GM19463 (cell line): ENCODE measurements around the gene VNN1.
"Not testable (repeated sequence)": the region's sequence is repeated elsewhere in the genome, so short reads cannot be mapped to it uniquely, and the experiment has no call there.

Experiments
- ATAC-seq: cut with Tn5 transposase; IDR thresholded peaks from one replicate; pipeline ENCODE4 v1.9.1; 2021; ENCODE audit warnings: mild to moderate bottlenecking, moderate library complexity; ENCODE audit not compliant: unreplicated experiment

Gene VNN1

DNA sequence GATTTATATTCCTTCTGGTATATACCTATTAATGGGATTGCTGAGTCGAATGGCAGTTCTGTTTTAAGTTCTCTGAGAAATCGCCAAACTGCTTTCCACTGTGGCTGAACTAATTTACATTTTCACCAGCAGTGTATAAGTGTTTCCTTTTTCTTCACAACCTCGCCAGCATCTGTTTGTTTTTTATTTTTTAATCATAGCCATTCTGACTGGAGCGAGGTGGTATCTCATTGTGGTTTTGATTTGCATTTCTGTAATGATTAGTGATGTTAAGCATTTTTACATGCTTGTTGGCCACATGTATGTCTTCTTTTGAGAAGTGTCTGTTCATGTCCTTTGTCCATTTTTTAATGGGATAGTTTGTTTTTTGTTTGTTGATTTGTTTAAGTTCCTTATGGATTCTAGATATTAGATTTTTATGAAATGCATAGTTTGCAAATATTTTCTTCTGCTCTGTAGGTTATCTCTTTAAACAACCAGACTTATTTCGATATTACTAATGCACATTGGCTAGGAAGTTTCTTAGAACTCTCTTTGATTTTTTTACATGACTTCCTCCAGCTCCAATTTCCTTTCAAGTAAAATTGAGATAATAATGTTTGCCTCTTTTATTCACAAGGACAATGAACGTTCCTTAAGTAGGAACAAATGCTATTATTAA lies 12.2 kb upstream of the VNN1 start:
- peak; percentile 84 for ATAC-seq

DNA sequence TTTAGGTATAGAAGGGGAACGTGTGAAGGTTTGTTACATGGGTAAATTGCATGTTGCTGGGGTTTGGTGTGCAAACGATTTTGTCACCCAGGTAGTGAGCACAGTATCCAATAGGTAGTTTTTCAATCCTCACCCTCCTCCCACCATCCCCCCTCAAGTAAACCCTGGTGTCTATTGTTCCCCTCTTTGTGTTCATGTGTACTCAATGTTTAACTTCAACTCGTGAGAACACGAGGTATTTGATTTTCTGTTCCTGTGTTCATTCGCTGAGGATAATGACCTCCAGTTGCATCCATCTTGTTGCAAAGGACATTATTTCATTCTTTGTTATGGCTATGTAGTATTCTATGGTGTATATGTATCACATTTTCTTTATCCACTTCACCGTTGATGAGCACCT lies 11.6 kb upstream of the VNN1 start:
- ATAC-seq: no peak

DNA sequence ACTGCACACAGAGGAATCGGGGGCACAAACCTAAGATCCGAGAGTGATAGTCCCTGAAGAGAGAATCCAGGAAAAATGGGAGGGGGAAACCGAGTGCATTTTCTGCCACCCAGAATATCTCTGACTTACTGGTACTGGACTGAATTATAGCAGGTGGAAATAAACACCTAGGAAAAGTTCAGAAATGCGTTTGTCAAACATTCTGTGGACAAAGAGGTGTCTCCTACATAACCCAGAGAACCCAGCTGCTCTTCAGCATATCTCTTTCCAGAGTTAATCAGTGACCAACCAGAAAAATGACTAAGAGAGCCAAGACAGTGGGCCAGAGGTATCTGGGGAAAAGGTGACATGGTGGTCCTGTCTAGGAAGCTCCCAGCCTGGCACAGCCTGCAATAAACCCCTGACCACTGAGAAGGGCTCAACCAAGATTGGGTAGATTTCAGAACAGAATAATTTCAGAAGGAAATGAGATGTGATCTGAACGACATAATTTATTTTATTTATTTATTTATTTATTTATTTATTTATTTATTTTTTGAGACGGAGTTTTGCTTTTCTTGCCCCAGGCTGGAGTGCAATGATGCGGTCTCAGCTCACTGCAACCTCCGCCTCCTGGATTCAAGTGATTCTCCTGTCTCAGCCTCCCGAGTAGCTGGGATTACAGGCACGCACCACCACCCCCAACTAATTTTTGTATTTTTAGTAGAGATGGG lies 6.0 kb upstream of the VNN1 start:
- ATAC-seq: no peak

DNA sequence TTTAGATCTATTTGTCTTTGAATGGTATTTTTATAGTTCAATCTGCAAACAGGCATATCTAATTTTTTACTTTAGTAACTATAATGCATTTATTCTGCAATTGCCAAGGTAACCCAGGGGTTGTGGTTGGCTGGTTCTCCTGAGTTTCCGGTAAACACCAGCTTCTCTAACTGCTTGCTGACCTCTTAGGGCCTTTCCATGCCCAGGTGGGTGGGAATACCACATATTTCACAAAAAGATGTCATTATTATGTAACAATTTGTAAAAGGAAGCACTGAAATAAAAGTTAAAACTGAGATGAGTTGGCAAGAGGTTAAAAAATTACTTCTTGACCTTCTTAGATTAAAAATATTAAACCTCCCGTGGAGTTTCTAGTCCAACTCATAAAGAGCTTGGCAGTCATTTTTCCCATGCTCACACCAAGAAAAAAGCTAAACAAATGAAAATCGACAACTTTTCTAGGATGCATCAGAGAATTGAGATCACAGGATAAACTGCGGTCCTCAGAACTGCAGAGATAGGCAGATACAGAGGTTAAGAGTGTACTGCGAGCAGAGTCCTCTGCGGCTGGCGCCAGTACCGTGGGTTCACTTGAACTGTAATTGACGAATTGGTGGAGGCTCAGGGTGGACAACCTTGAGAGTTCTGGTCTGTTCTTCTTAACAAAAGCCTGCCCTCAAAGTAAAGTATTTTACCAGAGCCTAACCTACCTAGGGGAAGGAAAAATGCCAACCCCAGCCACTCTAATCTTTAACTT lies 2.2 kb upstream of the VNN1 start:
- no peak for ATAC-seq

DNA sequence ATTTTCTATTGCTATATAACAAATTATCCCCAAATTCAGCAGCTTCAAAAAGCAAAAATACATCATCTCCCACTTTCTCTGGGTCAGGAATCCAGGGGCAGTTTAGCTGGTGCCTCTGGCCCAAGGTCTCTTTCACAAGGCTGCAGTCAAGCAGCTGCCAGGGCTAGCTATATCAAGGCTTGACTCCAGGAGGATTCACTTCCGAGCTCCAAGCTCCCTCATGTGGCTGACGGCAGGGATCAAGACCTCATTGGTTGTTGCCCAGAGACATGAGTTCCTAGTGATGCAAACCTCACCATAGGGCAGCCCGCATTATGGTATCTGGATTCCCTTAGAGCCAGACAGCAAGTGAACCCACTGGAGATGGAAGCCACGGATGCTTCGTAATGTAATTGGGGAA lies 1.3 kb upstream of the VNN1 start:
- ATAC-seq: no peak

DNA sequence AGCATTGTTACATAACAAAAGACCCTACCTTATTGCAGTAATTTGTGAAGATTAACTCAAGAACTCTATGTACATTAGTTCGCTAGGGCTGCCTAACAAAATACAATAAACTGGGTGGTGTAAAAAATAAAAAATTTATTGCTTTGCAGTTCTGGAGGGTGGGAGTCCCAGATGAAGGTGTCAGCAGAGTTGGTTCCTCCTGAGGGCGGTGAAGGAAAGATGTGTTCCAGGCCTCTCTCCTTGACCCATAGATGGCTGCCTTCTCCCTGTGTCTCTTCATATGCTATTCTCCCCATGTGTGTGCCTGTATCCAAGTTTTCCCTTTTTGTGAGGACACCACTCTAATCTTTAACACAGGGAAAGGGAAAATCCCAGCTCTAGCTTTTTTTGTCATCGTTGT lies 305 bp upstream of the VNN1 start:
- no peak for ATAC-seq

DNA sequence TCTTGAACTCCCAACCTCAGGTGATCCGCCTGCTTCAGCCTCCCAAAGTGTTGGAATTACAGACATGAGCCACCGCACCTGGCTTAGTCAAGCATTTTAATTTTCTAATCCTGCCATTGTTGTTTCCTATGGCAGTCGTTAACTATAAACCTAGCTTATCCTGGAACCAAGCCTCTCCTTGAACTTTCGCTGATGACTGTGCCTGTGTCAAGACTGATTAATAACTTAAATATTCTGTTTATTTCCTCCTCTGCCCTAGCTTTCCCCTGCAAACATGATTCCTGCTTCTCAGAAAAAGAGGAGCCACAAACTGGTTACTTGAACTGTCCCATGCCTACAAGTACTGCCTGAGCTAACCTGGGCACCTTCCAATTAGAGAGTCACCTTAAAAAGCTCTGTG lies 1.5 kb downstream of the VNN1 start:
- no peak for ATAC-seq

DNA sequence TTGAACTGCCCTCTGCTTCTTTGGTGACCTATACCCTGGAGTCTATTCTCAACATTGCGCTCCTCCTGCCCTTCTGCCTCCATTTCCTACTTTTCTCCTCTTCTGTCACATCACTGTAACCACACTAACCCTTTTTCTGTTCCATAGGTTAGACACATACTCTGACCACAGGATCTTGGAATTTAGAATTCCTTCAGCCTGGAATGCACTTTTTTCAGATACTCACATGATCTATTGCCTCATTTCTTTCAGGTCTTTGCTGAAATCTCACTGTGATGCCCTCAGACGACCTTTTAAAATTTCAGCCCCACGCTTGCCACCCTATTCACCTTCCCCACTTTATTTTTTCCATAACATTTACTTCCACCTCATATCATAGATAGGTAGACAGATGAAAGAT lies 5.1 kb downstream of the VNN1 start:
- ATAC-seq: no peak

DNA sequence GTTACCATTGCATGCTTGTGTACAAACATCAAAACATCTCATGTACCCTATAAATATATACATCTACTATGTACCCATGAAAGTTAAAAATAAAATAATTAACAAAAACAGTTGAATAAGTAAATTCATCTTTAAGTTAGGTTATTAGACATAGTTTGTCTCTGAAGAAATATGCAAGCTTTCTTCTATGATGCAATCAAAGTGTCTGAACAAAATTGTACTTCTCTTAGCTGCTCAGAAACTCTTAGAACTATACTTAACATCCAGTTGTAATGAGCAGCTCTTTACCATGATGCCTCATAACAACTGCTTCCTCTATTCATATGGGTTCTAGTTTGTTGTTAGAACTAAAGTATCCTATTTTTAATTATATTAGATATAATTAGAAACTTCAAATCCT lies 5.9 kb downstream of the VNN1 start:
- no peak for ATAC-seq

DNA sequence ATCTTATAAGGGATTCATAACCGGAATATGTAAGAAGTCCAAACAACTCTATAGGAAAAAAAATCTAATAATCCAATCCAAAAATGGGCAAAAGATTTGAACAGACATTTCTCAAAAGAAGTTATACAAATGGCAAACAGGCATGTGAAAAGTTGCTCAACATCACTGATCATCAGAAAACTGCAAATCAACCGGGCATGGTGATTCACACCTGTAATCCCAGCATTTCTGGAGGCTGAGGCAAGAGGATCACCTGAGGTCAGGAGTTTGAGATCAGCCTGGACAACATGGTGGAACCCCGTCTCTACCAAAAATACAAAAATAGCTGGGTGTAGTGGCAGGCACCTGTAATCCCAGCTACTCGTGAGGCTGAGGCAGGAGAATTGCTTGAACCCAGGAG lies 7.1 kb downstream of the VNN1 start:
- not testable (repeated sequence) for ATAC-seq

DNA sequence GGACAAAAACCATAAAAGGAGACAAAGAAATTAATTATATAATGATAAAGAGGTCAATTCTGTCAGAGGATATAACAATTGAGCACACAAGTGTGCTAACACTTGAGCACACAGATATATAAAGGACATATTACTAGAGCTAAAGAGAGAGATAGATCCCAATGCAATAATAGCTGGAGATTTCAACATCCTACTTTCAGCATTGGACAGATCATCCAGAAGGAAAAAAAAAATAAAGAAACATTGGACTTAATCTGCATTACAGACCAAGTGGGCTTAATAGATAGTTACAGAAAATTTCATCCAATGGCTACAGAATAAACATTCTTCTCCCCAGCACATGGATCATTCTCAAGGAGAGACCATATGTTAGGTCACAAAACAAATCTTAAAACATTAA lies 9.9 kb downstream of the VNN1 start:
- no peak for ATAC-seq

DNA sequence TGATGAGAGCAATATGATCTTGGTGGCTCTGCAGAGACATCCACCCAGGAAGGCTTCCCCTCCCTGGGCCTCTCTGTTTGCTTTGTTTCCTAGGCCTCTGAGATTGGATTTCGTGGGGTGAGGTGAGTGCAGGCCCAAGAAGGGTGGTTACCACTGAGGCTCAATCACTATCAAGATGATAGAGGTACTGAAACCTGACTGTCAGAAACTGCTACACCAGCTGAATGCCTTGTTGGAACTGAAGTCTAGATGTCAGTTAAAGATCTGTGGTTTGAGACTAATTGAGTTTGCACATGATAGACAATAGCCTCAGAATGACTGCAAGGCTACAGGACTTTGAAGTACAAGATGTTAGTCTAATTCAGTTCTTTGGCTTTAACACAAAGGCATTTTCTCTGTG lies 15.2 kb downstream of the VNN1 start:
- ATAC-seq: no peak

DNA sequence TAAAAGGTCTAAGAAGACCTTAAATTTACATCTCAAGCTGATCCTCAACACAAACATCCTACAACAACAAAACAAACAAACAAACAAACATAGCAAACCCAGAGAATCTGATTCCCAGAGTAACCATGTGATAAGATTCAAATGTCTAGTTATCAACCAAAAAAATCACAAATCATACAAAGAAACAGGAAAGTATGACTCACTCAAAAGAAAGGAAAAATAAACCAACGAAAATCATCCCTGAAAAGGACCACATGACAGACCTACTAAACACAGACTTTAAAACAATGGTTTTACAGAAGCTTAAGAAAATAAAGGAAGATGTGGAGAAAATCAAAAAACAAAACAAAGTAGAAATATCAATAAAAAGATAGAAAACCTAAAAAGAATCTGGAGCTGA lies 18.1 kb downstream of the VNN1 start:
- no peak for ATAC-seq

DNA sequence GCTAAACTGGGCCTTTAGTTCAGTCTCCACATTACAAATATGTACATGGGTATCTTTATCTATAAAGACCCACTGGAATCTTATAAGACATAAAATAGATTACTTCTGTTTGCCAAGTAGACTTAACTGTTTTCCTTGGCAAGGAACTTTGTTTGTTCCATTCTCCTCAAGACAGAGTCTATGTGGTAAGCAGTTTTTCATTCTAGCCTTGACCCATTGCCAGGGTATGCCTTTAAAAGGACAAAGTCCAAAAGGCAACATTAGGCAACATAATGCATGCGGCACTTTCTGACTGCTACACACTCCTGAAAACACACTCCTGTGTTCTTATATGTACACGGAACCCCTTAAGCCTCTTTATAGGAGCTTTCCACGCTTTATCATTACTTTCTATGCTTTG lies 20.4 kb downstream of the VNN1 start:
- no peak for ATAC-seq

DNA sequence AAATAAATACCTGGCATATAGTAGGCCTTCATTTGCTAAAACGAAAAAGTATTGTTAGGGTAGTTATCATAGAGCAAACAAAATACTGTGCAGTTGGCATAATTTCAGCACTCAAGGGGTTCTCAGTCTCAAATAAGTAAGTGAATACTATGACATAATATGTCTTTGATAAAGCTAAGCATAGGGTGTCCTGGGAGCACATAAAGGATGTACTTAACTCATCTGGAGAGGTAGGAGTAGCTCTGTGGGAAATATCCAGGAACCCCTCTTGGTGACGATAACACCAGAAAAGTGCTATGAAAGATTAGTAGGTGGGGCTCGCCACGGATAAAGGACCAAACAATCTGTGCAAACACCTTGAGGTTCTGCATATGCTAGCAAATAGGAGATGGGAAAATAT lies 23.2 kb downstream of the VNN1 start:
- ATAC-seq: no peak

DNA sequence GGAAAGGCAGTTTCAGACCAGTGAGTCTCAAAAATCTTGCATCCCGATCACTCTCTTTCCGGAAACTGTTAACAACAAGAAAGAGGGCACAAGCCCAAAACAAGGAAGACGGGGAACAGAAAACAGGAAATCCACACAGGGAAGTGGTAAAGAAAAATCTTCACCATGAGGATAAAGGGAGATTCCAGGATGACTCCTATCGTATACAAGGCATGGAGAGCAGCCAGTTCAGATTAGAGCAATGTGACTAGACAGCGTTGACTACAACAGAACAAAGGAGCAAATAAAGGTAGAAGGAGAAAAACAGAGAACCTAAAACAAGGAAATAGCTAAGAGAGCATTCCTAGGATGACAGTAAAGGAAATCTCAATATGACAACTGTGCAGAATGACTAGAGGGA lies 26.5 kb downstream of the VNN1 start:
- ATAC-seq: no peak

DNA sequence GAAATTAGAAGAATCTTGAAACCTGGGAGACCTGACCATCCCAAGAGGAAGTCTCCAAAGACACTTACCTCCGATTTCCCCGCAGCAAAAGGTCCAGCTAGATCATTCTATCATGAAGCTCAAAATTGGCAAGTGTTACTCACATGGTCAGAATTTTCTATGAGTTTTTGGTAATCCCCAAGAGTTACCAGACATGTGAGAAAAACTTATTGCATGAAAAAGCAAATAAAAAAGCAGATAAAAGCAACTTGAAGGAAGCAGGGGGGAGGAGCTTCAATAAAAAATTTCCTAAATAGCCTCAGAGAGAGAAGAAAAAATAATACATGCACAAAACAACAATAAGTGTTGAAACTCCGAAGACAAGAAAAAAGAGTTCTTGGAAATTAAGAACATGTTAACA lies 27.3 kb downstream of the VNN1 start:
- ATAC-seq: no peak

DNA sequence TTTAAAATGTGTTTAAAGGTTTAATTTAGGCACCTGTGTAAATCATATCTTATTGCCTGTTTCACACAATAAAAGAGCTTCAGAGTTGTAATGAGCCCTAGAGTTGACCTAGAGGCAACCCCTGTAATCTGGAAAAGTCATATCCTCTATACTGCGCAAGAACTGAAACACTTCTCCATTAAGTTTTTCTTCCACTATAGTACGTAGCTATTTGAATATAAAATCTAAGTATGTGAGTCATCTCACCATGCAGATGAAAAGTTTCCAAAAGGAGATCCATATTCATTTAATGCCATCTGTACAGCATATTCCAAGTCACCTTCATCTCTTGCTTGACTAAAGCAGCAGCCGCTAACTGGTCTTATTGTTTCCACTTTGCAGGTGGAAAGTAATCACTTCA lies 28.8 kb downstream of the VNN1 start:
- ATAC-seq: no peak

DNA sequence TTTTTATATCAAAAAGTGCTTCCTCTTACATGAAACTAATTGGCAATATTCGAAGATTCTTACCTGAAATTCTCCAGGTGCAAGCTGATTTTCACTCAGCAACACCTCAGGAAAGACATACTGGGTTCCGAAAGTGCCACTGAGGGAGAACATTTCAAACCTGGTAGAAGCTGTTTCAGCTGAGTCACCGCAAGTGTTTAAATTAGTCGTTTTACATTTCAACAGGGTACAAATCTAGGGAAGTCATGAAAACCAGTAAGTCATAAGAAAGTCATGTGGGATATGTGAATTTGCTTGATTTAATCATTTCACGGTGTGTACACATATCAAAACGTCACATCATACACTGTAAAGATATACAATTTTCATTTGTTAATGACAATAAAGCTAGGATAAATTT lies 29.6 kb downstream of the VNN1 start:
- ATAC-seq: no peak

DNA sequence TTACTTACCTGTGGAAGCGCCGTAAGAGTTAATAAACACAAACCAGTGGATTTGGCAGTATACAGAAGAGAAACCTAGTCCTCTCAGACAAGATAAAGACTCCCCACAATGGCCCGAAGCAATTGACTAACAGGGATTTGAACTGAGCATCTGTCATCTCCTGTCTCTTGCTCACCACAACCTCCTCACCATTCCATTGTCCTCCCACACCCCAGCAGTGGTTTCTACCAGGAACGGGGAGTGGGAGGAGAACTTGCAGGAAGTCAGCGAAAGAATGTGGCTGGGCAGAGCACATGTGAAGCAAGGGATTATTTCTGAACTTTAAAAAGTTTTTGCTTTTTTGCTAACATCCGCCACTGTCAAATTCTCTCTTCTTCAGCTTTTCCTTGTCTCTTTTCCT lies 30.3 kb downstream of the VNN1 start:
- no peak for ATAC-seq

DNA sequence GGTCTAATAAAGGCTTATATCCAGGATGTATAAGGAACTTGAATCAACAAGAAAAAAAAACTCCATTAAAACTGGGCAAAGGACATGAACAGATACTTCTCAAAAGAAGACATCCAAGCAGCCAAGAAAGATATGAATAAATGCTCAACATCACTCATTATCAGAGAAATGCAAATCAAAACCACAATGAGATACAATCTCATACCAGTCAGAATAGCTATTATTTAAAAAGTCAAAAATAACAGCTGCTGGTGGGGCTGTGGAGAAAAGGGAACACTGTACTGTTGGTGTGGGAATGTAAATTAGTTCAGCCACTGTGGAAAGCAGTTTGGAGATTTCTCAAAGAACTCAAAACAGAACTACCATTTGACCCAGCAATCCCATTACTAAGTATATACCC lies 34.8 kb downstream of the VNN1 start:
- peak; percentile 69 for ATAC-seq

DNA sequence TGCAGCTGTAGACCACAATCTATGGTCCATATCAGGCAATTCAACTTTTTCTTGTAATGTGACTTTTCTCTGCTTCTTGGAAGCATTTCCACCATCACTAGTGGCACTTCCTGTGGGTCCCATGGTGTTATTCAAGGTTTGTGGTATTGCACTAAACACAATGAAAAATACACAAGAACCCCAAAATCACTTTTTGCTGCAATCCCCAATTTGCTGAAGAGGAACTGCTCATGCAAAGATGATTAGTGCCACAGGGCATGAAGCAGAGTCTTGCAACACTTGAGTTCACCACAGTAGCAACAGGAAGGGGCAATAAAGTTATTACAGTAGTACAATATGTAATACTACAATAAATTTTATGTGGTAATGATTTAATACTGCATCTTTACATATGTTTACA lies 38.1 kb downstream of the VNN1 start:
- ATAC-seq: no peak
